ENCODE data around the gene CNIH2.
"Not testable (repeated sequence)": the region's sequence is repeated elsewhere in the genome, so short reads cannot be mapped to it uniquely, and the experiment has no call there.

DNA sequence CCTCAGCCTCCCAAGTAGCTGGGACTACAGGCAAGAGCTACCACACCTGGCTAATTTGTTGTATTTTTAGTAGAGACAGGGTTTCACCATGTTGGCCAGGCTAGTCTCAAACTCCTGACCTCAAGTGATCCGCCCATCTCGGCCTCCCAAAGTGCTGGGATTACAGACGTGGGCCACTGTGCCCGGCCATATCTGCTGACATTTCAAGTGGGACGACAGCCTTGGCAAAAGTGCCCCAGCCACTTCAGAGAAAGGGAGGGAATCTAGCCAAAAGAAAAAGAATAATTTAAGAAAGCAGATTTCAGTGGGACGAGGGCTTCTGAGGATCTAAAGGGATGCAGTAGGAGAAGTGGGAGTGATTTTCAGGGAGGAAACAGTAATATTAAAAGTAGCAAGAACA is 24.9 kb upstream of the CNIH2 start:
- TF ChIP-seq POLR2A (IDR thresholded peaks at IDR 0.05) = not testable (repeated sequence)
- TF ChIP-seq, protein P1, sequence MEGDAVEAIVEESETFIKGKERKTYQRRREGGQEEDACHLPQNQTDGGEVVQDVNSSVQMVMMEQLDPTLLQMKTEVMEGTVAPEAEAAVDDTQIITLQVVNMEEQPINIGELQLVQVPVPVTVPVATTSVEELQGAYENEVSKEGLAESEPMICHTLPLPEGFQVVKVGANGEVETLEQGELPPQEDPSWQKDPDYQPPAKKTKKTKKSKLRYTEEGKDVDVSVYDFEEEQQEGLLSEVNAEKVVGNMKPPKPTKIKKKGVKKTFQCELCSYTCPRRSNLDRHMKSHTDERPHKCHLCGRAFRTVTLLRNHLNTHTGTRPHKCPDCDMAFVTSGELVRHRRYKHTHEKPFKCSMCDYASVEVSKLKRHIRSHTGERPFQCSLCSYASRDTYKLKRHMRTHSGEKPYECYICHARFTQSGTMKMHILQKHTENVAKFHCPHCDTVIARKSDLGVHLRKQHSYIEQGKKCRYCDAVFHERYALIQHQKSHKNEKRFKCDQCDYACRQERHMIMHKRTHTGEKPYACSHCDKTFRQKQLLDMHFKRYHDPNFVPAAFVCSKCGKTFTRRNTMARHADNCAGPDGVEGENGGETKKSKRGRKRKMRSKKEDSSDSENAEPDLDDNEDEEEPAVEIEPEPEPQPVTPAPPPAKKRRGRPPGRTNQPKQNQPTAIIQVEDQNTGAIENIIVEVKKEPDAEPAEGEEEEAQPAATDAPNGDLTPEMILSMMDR (IDR thresholded peaks at IDR 0.05) = not testable (repeated sequence)
